HEK293 (cell line): ENCODE results near the gene ZNF821.

Experiments used
- CTCF ChIA-PET: fragments of 350-600 bp; formaldehyde crosslinking; extraction: SDS; loops from one replicate; lab custom pipeline; 2021; ENCODE audit warnings: antibody characterized with exemption; lab: Yijun Ruan, JAX
- POLR2A ChIA-PET: fragments of 300-600 bp; formaldehyde crosslinking; extraction: SDS; loops from one replicate; lab custom pipeline; 2020; ENCODE audit warnings: antibody characterized with exemption, inconsistent platforms; lab: Yijun Ruan, JAX
- H3K27ac ChIP-seq: fragments of 200-500 bp; sonication (Bioruptor generic); 2 replicates; pipeline ENCODE4 v1.5.1; 2014; ENCODE audit warnings: low read depth, low read length, control low read depth, inconsistent platforms; ENCODE audit errors: extremely low read depth
- H3K36me3 ChIP-seq, 2 experiments: fragments of 200-500 bp in 1 of 2; sonication (Bioruptor generic) in 1 of 2; 1 replicate in 1 of 2; 2 replicates in 1 of 2; pipeline ENCODE4 v1.5.1; 2014 to 2017; ENCODE audit warnings: inconsistent platforms in 2 of 2, low read length in 2 of 2; ENCODE audit not compliant: control insufficient read depth in 2 of 2, insufficient read depth in 1 of 2
- H3K4me1 ChIP-seq: fragments of 200-500 bp; sonication (Bioruptor generic); 2 replicates; pipeline ENCODE4 v1.5.1; 2014; ENCODE audit warnings: mild to moderate bottlenecking, low read length, inconsistent platforms; ENCODE audit not compliant: control insufficient read depth, insufficient read depth
- H3K4me3 ChIP-seq: 2 replicates; pipeline ENCODE4 v1.5.1; 2011; ENCODE audit warnings: low read depth, mild to moderate bottlenecking, control low read depth, low read length, moderate library complexity
- H3K9me3 ChIP-seq: fragments of 200-500 bp; sonication (Bioruptor generic); 2 replicates; pipeline ENCODE4 v1.5.1; 2014; ENCODE audit warnings: low read depth, low read length, inconsistent platforms; ENCODE audit not compliant: control insufficient read depth, insufficient read depth
- BCL11B ChIP-seq: fragments of 450-650 bp; formaldehyde crosslinking; IDR thresholded peaks from 2 replicates; pipeline ENCODE4 v1.5.1; 2016; ENCODE audit warnings: low read depth, missing biosample characterization, missing genetic modification characterization
- CTCF ChIP-seq: fragments of 450-650 bp; formaldehyde crosslinking; IDR thresholded peaks from 2 replicates; pipeline ENCODE4 v1.5.1; 2016; ENCODE audit warnings: missing biosample characterization, missing genetic modification characterization
- KLF17 ChIP-seq: fragments of 450-650 bp; formaldehyde crosslinking; IDR thresholded peaks from 2 replicates; pipeline ENCODE4 v1.5.1; 2016; ENCODE audit warnings: missing biosample characterization, missing genetic modification characterization
- REST ChIP-seq: fragments of 450-650 bp; formaldehyde crosslinking; IDR thresholded peaks from 2 replicates; pipeline ENCODE4 v1.5.1; 2016; ENCODE audit warnings: missing biosample characterization, missing genetic modification characterization
- ZBTB20 ChIP-seq: fragments of 450-650 bp; formaldehyde crosslinking; IDR thresholded peaks from 2 replicates; pipeline ENCODE4 v1.5.1; 2016; ENCODE audit warnings: missing biosample characterization, missing genetic modification characterization
- ZIC2 ChIP-seq: fragments of 450-650 bp; formaldehyde crosslinking; IDR thresholded peaks from 2 replicates; pipeline ENCODE4 v1.5.1; 2016; ENCODE audit warnings: missing biosample characterization, missing genetic modification characterization
- ZNF133 ChIP-seq: fragments of 450-650 bp; formaldehyde crosslinking; IDR thresholded peaks from 2 replicates; pipeline ENCODE4 v1.5.1; 2016; ENCODE audit warnings: missing biosample characterization, missing genetic modification characterization
- ZNF140 ChIP-seq: fragments of 450-650 bp; formaldehyde crosslinking; IDR thresholded peaks from 2 replicates; pipeline ENCODE4 v1.5.1; 2016; ENCODE audit warnings: missing biosample characterization, missing genetic modification characterization
- ZNF184 ChIP-seq: fragments of 450-650 bp; IDR thresholded peaks from 2 replicates; pipeline ENCODE4 v1.5.1; 2018; ENCODE audit warnings: missing biosample characterization, mild to moderate bottlenecking, missing genetic modification characterization
- ZNF510 ChIP-seq: fragments of 450-650 bp; formaldehyde crosslinking; IDR thresholded peaks from 2 replicates; pipeline ENCODE4 v1.5.1; 2018; ENCODE audit warnings: mild to moderate bottlenecking, missing genetic modification characterization, missing biosample characterization; ENCODE audit not compliant: insufficient replicate concordance
- ZNF514 ChIP-seq: fragments of 450-650 bp; formaldehyde crosslinking; IDR thresholded peaks from 2 replicates; pipeline ENCODE4 v1.5.1; 2016; ENCODE audit warnings: missing biosample characterization, missing genetic modification characterization
- ZNF549 ChIP-seq: fragments of 450-650 bp; IDR thresholded peaks from 2 replicates; pipeline ENCODE4 v1.5.1; 2018; ENCODE audit warnings: missing biosample characterization, missing genetic modification characterization, mild to moderate bottlenecking, inconsistent platforms, moderate library complexity
- ZNF580 ChIP-seq: fragments of 450-650 bp; formaldehyde crosslinking; IDR thresholded peaks from 2 replicates; pipeline ENCODE4 v1.5.1; 2016; ENCODE audit warnings: missing biosample characterization, missing genetic modification characterization
- ZNF623 ChIP-seq: fragments of 450-650 bp; formaldehyde crosslinking; IDR thresholded peaks from 2 replicates; pipeline ENCODE4 v1.5.1; 2016; ENCODE audit warnings: missing biosample characterization, missing genetic modification characterization
- ZNF624 ChIP-seq: fragments of 450-650 bp; formaldehyde crosslinking; IDR thresholded peaks from 2 replicates; pipeline ENCODE4 v1.5.1; 2017; ENCODE audit warnings: missing biosample characterization, missing genetic modification characterization
- ZNF777 ChIP-seq: fragments of 450-650 bp; formaldehyde crosslinking; IDR thresholded peaks from 2 replicates; pipeline ENCODE4 v1.5.1; 2017; ENCODE audit warnings: missing biosample characterization, missing genetic modification characterization, borderline replicate concordance
- ZNF830 ChIP-seq: fragments of 450-650 bp; IDR thresholded peaks from 2 replicates; pipeline ENCODE4 v1.5.0; 2018; ENCODE audit warnings: missing biosample characterization, missing genetic modification characterization, low read depth, mild to moderate bottlenecking, moderate library complexity
- ZNF843 ChIP-seq: fragments of 450-650 bp; formaldehyde crosslinking; IDR thresholded peaks from 2 replicates; pipeline ENCODE4 v1.5.1; 2016; ENCODE audit warnings: missing biosample characterization, missing genetic modification characterization

ZNF821 gene

GRCh38 chr16:71853413-71853812, 30.6 kb downstream of the ZNF821 start:
- POLR2A ChIA-PET, result interaction anchor here (0.6 to 1.3 kb wide), 2 partner anchors 12 to 44 kb away, joined by 3 to 4 read pairs; partner anchors contain the start of gene AP1G1
- Histone ChIP-seq H3K4me3 (no peak overlapping the region), H3K36me3 (peaks cover 11 to 81% of the 10 kb centered on the region in 2 experiments; a peak in 2 of 3 replicates), H3K9me3 (no peaks in the 10 kb centered on the region), H3K27ac (no peak overlapping the region), H3K4me1 (no peaks in the 10 kb centered on the region)
- CTCF ChIA-PET, result no interaction called here
- no peak for TF ChIP-seq ZNF549 (tag by site-specific recombination)
- TF ChIP-seq ZNF510 (tag by site-specific recombination), result no peak
- no peak for TF ChIP-seq ZNF580 (tag by site-specific recombination)
- TF ChIP-seq ZNF843, result no peak
- no peak for TF ChIP-seq CTCF (tag by site-specific recombination)
- TF ChIP-seq ZNF184, result no peak
- TF ChIP-seq ZIC2 (tag by site-specific recombination), result no peak
- TF ChIP-seq ZBTB20 (tag by site-specific recombination), result no peak
- no peak for TF ChIP-seq REST (tag by site-specific recombination)
- no peak for TF ChIP-seq ZNF623 (tag by site-specific recombination)

- TF ChIP-seq ZNF140 (tag by site-specific recombination), result no peak
- no peak for TF ChIP-seq ZNF133 (tag by site-specific recombination)
- no peak for TF ChIP-seq BCL11B (tag by site-specific recombination)
- TF ChIP-seq KLF17 (tag by site-specific recombination), result no peak
- no peak for TF ChIP-seq ZNF777 (tag by site-specific recombination)
- TF ChIP-seq CTCF (tag by site-specific recombination), result no peak
- no peak for TF ChIP-seq ZNF514 (tag by site-specific recombination)
- no peak for TF ChIP-seq ZNF624
- no peak for TF ChIP-seq ZNF830 (tag by site-specific recombination)
- Histone ChIP-seq H3K9me3 (no peaks in the 10 kb centered on the region), H3K36me3 (peaks cover 10 to 83% of the 10 kb centered on the region in 2 experiments; a peak in 2 of 3 replicates), H3K4me3 (no peak overlapping the region), H3K27ac (no peak overlapping the region), H3K4me1 (0 out of 2 replicates have a peak, but pooled peaks cover under 1% of the 10 kb centered on the region)
- CTCF ChIA-PET, result no interaction called here
- POLR2A ChIA-PET, result interaction anchor here (1.3 kb wide), 1 partner anchor 43 kb away, joined by 4 read pairs; the partner anchor contains the start of gene AP1G1
Measured at GRCh38 chr16:71852561-71852960, 31.4 kb downstream of the ZNF821 start.
